NCI-H1436 (cell line): ENCODE data around the gene DSG1.
"Not testable (repeated sequence)": the region's sequence is repeated elsewhere in the genome, so short reads cannot be mapped to it uniquely, and the experiment has no call there.

Experiments
- DNase-seq: peaks from one replicate; lab custom pipeline; 2025; lab: John Stamatoyannopoulos, UW

DSG1 gene

DNA sequence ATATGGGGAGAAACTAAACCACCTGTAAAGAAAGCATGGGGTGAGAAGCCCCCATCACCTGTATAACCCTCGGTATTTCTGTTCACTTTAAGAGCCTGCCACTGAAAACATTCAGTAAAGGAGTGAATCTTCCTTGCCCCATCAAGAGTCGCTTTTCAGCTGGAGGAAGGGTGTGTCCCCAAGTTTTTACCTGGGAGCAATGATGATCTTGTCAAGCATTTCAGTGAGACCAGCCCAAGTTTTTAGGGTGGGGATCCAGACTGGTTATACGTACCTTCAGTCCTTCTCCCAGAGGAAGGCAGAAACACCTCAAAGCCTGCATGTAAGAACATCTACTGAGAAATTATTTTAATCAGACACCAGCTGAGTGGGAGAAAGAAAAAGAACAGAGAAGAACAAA is at the start of gene DSG1:
TSS of gene DSG1 (plus strand) at position 301 of the 400 bp plus-strand sequence. CDS start 141 bp downstream, outside the sequence.
- no peak for DNase-seq

- no peak for DNase-seq
Observed at GRCh38 chr18:31268985-31269406, 49.0 kb upstream of the DSG1 start.

GRCh38 chr18:31269566-31269965 is 48.4 kb upstream of the DSG1 start:
- DNase-seq = no peak

DNA sequence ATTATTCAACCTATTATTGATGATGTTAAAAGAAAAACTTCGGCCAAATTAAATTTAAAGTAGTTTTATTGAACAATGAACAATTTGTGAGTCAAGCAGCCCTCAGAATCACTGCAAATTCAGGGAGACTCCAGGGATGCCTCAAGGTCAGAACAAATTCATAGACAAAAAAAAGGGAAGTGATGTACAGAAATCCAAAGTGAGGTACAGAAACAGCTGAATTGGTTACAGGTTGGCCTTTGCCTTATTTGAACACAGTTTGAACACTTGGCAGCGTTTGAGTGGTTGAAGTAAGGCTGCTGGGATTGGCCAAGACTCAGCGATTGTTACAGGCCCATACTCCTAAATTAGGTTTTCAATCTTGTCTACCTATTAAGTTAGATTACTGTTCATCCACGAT is 47.4 kb upstream of the DSG1 start:
- no peak for DNase-seq

- DNase-seq = no peak
Observed at GRCh38 chr18:31273812-31274527, 44.0 kb upstream of the DSG1 start.

- no peak for DNase-seq
Observed at GRCh38 chr18:31274931-31275330, 43.0 kb upstream of the DSG1 start.

- no peak for DNase-seq
Observed at GRCh38 chr18:31275722-31276463, 42.1 kb upstream of the DSG1 start.

- no peak for DNase-seq
Observed at GRCh38 chr18:31278609-31279071, 39.3 kb upstream of the DSG1 start.

DNA sequence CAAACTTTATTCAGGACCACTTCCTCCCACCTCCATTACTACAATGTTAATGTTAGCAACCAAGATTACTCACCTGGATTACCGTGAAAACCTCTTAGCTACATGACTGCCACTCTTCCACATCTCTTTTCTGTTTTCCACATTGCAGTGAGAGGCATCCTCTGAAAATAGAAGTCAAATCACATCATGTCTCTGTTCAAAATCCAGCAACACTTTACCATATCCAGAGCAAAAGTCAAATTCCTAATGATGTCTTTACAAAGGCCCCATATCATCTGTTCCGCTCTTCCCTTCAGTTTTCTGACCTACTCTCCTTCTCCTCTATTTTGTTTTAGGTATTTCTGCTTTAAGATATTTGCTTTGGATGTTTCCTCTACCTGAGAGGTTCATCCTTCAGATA is 37.5 kb upstream of the DSG1 start:
- DNase-seq = no peak

DNA sequence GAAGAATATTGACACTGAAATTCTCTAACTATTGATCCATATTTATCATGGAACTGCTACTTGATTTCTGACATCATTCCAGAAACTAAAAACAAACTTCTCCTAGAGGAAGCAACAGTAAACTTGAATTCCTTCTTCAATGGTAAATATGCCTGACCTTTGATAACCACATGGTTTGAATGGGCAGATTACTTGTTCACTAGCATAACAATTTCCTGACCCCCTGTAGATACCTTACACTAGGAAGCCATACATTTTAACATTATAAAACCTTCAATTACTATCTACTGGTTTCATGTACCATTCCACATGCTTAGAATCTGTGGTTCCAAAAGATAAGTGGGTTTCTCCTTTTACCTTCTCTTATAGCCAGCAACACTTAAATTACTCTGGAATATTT is 36.5 kb upstream of the DSG1 start:
- no peak for DNase-seq

- DNase-seq = not testable (repeated sequence)
Observed at GRCh38 chr18:31289446-31289845, 28.5 kb upstream of the DSG1 start.

- DNase-seq = no peak
Observed at GRCh38 chr18:31291688-31292087, 26.3 kb upstream of the DSG1 start.

GRCh38 chr18:31294199-31294747 is 23.7 kb upstream of the DSG1 start:
- DNase-seq = no peak

- no peak for DNase-seq
Observed at GRCh38 chr18:31297248-31297647, 20.7 kb upstream of the DSG1 start.

GRCh38 chr18:31301201-31301655 is 16.7 kb upstream of the DSG1 start:
- DNase-seq = no peak

DNA sequence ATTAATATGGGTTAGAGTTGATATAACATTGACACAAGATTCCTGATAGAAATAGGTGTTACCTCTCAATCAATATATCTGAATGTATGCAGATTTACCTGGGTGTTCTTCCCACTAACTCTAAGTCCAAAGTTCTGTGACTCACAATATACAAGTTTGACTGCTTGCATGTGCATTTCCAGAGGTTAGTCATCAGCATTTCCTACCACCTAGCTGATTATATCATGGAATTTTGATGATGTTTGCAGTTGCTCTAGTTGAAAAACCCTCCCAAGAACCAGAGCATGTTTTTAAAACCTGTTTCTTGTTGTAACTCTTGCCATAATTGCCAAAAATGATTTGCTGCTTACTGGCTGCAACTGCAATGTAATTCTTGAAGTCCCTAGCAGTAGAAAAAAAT is 15.0 kb upstream of the DSG1 start:
- DNase-seq = no peak

DNA sequence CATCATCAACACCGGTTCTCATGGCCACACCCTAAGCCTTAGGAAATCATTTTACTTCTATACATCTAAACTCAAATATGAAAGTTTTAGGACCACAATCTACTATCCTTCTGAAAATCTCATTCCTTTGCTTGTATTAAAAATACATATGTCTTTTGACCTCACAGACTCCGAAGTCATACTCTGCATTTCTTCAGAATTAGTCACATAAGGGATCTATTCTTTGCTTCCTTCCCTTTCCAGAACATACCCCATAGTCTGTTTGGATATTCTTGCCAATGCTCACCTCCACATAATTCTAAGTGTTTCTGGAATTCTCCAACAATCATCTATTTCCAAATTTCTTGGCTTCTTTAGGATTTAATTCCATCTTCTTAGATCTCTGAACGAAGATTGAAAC is 14.2 kb upstream of the DSG1 start:
- no peak for DNase-seq

DNA sequence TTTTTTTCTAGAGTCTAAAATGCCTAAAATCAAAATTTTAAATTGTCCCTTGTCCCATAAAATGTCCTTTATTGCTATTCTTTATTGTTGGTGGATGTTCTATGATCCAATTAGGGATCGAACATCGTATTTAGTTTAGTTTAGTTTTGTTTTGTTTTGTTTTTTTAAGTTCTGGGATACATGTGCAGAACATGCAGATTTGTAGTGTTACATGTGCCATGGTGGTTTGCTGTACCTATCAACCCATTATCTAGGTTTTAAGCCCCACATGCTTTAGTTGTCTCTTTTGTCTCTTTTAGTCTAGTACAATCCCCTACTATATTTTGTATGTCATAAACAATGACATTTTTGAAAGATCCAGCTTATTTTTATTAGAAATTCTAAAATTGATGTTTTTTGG is 8.8 kb upstream of the DSG1 start:
- no peak for DNase-seq

DNA sequence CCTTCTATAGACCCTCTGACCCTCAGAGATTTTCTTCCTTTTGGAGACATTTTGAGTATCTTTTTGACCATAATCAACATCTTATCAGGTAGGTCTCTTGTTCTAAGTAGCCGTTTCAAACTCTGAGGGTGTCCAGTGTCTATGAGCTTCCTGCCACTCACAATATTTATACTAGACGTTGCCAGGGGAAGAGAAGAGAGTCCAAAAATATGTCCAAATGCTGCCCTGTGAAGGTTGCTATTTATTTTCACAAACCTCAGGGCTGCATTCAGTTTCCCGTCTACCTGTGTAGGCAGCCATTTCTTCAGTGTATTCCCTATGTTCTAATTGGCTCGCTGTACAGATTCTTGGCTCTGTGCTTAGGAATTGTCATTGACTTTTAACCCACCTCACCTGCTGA is 986 bp upstream of the DSG1 start:
- no peak for DNase-seq

- no peak for DNase-seq
Observed at GRCh38 chr18:31321719-31322118, 3.8 kb downstream of the DSG1 start.

GRCh38 chr18:31325051-31325450 is 7.1 kb downstream of the DSG1 start:
- DNase-seq = no peak

- no peak for DNase-seq
Observed at GRCh38 chr18:31329787-31330438, 12.0 kb downstream of the DSG1 start.

DNA sequence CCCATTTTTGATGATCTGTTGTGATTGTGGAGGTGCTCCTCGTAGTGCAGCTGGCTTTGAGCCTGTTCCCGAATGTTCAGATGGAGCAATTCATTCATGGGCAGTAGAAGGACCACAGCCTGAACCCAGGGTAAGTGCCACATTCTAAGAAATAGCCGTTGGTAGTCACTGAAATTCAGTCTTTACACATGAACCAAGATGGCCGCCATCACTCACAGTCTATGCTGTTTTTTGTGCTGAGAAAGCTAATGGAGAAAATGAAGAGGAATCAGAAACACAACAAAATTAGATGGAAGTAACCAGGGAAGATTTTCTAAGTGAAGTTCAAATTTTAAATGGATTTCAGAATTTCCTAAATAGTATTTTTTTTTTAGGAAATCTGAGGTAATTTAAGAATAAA is 25.5 kb downstream of the DSG1 start:
- no peak for DNase-seq
